Sigmoid colon (tissue), 7 donors: Measurements from ENCODE around the gene CD27. TPM values are rescaled to one million over a fixed set of nuclear protein-coding genes. Genes with fewer than 3 reads are reported as not detected.

Source experiments
- DNase-seq: peaks from one replicate; pipeline ENCODE4 v3.0.0-alpha.2; 2019
- H3K27ac ChIP-seq, 4 donors: fragments of 200-600 bp; sonication (generic); one replicate each; pipeline ENCODE4 v1.5.1; 2016 to 2019; ENCODE audit warnings: mild to moderate bottlenecking in 1 of 4
- H3K27me3 ChIP-seq, 3 donors: fragments of 200-600 bp; sonication (generic); one replicate each; pipeline ENCODE4 v1.5.1; 2019; ENCODE audit warnings: mild to moderate bottlenecking in 1 of 3
- H3K36me3 ChIP-seq, 4 donors: fragments of 200-600 bp; sonication (generic); one replicate each; pipeline ENCODE4 v1.5.1; 2016 to 2019
- H3K4me1 ChIP-seq, 4 donors: fragments of 200-600 bp; sonication (generic); one replicate each; pipeline ENCODE4 v1.5.1; 2017 to 2019
- H3K4me3 ChIP-seq, 4 donors: fragments of 200-600 bp; sonication (generic); one replicate each; pipeline ENCODE4 v1.5.1; 2017 to 2019; ENCODE audit warnings: mild to moderate bottlenecking in 2 of 4, moderate library complexity in 1 of 4
- H3K9me3 ChIP-seq, 4 donors: fragments of 200-600 bp in 3 of 4; sonication (generic) in 3 of 4; one replicate each; pipeline versions ENCODE4 v1.5.1 to v1.6.1; 2013 to 2019
- CTCF ChIP-seq, 4 experiments: fragments of 450-650 bp in 3 of 4; fragments of 200-600 bp in 1 of 4; IDR thresholded peaks; one replicate each; pipeline ENCODE4 v1.5.1; 2016 to 2019; ENCODE audit warnings: antibody characterized with exemption in 4 of 4, mild to moderate bottlenecking in 3 of 4, moderate library complexity in 2 of 4
- EP300 ChIP-seq, 4 donors: sonication (generic); formaldehyde crosslinking; IDR thresholded peaks; one replicate each; pipeline ENCODE4 v1.6.1; 2017; ENCODE audit warnings: antibody characterized with exemption in 4 of 4
- POLR2A ChIP-seq, 2 donors: fragments of 450-650 bp; IDR thresholded peaks; one replicate each; pipeline ENCODE4 v1.6.1; 2016; ENCODE audit warnings: antibody characterized with exemption in 2 of 2, mild to moderate bottlenecking in 2 of 2, moderate library complexity in 2 of 2
- POLR2AphosphoS5 ChIP-seq, 4 donors: sonication (generic); formaldehyde crosslinking; IDR thresholded peaks; one replicate each; pipeline ENCODE4 v1.6.1; 2017; ENCODE audit warnings: antibody characterized with exemption in 4 of 4
- WGBS, 2 donors: extraction: QIAGEN DNeasy Blood & Tissue Kit; methylation state at CpG; one replicate each; pipeline ENCODE4 v1.1.7; 2013; 5-methylcytosine and 5-hydroxymethylcytosine counted together
- intact Hi-C: fragments of 100-400 bp; cut with DNase I; formaldehyde crosslinking; loops from one replicate; pipeline ENCODE4 v1.15.1; 2023
- polyA plus RNA-seq, 3 donors: library from polyadenylated mRNA; stranded (reverse); fragments of 200-250 nt; gene quantifications; one replicate each; pipeline ENCODE4 v1.2.3, GENCODE V29; 2013
- total RNA-seq, 4 donors: library from RNA; depleted of rRNA; stranded (reverse); fragments of >200 nt; gene quantifications; one replicate each; pipeline ENCODE4 v1.1.0, GENCODE V29; 2016
- donor health status: healthy with polysubstance abuse.
- donor health status: Bipolar disorder and iron deficiency.
- donor health status: healthy.

The CD27 gene
- under 1 TPM in 1 of 4 donors, not detected in 3; 0.81 TPM for total RNA-seq
- polyA plus RNA-seq = 10 to 100 TPM in 1 of 3 donors, 1 to 10 TPM in 1, under 1 TPM in 1; 0.60 to 29.0 (median 2.3) TPM

- Histone ChIP-seq H3K36me3 (peaks cover 0 to 60% (median 14%) of the 10 kb centered on the region in 4 donors), H3K9me3 (no peaks in the 10 kb centered on the region), H3K27ac (no peak within 1 kb of the TSS), H3K27me3 (no peaks in the 10 kb centered on the region), H3K4me3 (no peak within 1 kb of the TSS), H3K4me1 (peaks cover 0 to 18% (median 11%) of the 10 kb centered on the region in 4 donors)
- intact Hi-C loops = no loop called here
- TF ChIP-seq CTCF (IDR thresholded peaks at IDR 0.05) = no peak
- TF ChIP-seq EP300 (IDR thresholded peaks at IDR 0.05) = no peak
- no peak for TF ChIP-seq POLR2A (IDR thresholded peaks at IDR 0.05)
- no peak for TF ChIP-seq POLR2AphosphoS5 (IDR thresholded peaks at IDR 0.05)
- 66 to 84% methylated on average over 16 of the region's 16 CpGs for WGBS, 2 donors
- peak; percentile 57 for DNase-seq
Observed at GRCh38 chr12:6444704-6445688, at the start of gene CD27. Gene CD27, plus strand, starts transcription at chr12:6444955. Its CDS starts 141 bp downstream, at chr12:6445096.

- intact Hi-C loops = no loop called here
- Histone ChIP-seq H3K4me1 (peaks cover 0 to 29% (median 25%) of the 10 kb centered on the region in 4 donors), H3K4me3 (no peak overlapping the region), H3K36me3 (peaks cover 0 to 28% (median 2%) of the 10 kb centered on the region in 4 donors), H3K27ac (peak overlapping the region in 3 of 4 donors; percentile 29 to 98 (median 93)), H3K9me3 (no peaks in the 10 kb centered on the region), H3K27me3 (no peaks in the 10 kb centered on the region)
- WGBS, 2 donors = 88 to 90% methylated on average over 2 of the region's 2 CpGs
- no peak for DNase-seq
- TF ChIP-seq POLR2A (IDR thresholded peaks at IDR 0.05) (no peak), EP300 (IDR thresholded peaks at IDR 0.05) (no peak), POLR2AphosphoS5 (IDR thresholded peaks at IDR 0.05) (no peak), CTCF (IDR thresholded peaks at IDR 0.05) (no peak)
Observed at GRCh38 chr12:6396031-6396430, 48.7 kb upstream of the CD27 start.

- Histone ChIP-seq H3K4me1 (no peaks in the 10 kb centered on the region), H3K27ac (no peak overlapping the region), H3K27me3 (no peaks in the 10 kb centered on the region), H3K36me3 (peaks cover 0 to 18% (median 0%) of the 10 kb centered on the region in 4 donors), H3K4me3 (no peak overlapping the region), H3K9me3 (no peaks in the 10 kb centered on the region)
- intact Hi-C loops = no loop called here
- no peak for TF ChIP-seq POLR2AphosphoS5 (IDR thresholded peaks at IDR 0.05)
- no peak for TF ChIP-seq CTCF (IDR thresholded peaks at IDR 0.05)
- no peak for TF ChIP-seq EP300 (IDR thresholded peaks at IDR 0.05)
- TF ChIP-seq POLR2A (IDR thresholded peaks at IDR 0.05) = no peak
- 18 to 62% methylated on average over 7 of the region's 7 CpGs for WGBS, 2 donors
- no peak for DNase-seq
Observed at GRCh38 chr12:6399884-6400644, 44.7 kb upstream of the CD27 start.

GRCh38 chr12:6404390-6404789 lies 40.4 kb upstream of the CD27 start:
- H3K9me3 ChIP-seq = peaks cover 0 to 1% (median 0%) of the 10 kb centered on the region in 4 donors
- H3K4me1 ChIP-seq = no peaks in the 10 kb centered on the region
- H3K4me3 ChIP-seq = no peak overlapping the region
- peaks cover 0 to 6% (median 0%) of the 10 kb centered on the region in 4 donors for H3K36me3 ChIP-seq
- 87 to 97% methylated on average over 5 of the region's 5 CpGs for WGBS, 2 donors
- no peak overlapping the region for H3K27ac ChIP-seq
- no peaks in the 10 kb centered on the region for H3K27me3 ChIP-seq
- TF ChIP-seq POLR2AphosphoS5 (IDR thresholded peaks at IDR 0.05) (no peak), POLR2A (IDR thresholded peaks at IDR 0.05) (no peak)
- intact Hi-C loops = no loop called here
- no peak for DNase-seq
